Hematopoietic multipotent progenitor cell treated with erythropoietin and hydrocortisone succinate and interleukin-3 and kit ligand, for 17 days (in vitro differentiated cells): Measurements from ENCODE around the gene EPS15.

Experiments
- DNase-seq: peaks from one replicate; pipeline ENCODE4 v3.0.0-alpha.2; 2015; ENCODE audit warnings: low spot score

EPS15 gene

GRCh38 chr1:51314974-51315373 is 204.1 kb downstream of the EPS15 start:
- DNase-seq, result no peak

- DNase-seq, result no peak
These were observed 204.9 kb downstream of the EPS15 start for GRCh38 chr1:51313961-51314777.

GRCh38 chr1:51313268-51313852 is 205.7 kb downstream of the EPS15 start:
- DNase-seq, result no peak

- DNase-seq, result no peak
These were observed 206.3 kb downstream of the EPS15 start for GRCh38 chr1:51312718-51313117.

GRCh38 chr1:51311826-51312225 is 207.2 kb downstream of the EPS15 start:
- DNase-seq, result no peak

GRCh38 chr1:51310871-51311613 is 208.0 kb downstream of the EPS15 start:
- no peak for DNase-seq

- DNase-seq, result no peak
These were observed 209.8 kb downstream of the EPS15 start for GRCh38 chr1:51309291-51309690.

GRCh38 chr1:51308636-51309035 is 210.4 kb downstream of the EPS15 start:
- DNase-seq, result no peak

GRCh38 chr1:51306950-51307349 is 212.1 kb downstream of the EPS15 start:
- DNase-seq, result no peak

GRCh38 chr1:51305371-51305823 is 213.7 kb downstream of the EPS15 start:
- DNase-seq, result no peak

GRCh38 chr1:51304360-51304759 is 214.7 kb downstream of the EPS15 start:
- no peak for DNase-seq
